HG02610 (cell line): Measurements from ENCODE around the gene WFIKKN1.

Experiments used
- ATAC-seq: cut with Tn5 transposase; IDR thresholded peaks from one replicate; pipeline ENCODE4 v1.9.1; 2021; ENCODE audit warnings: mild to moderate bottlenecking, moderate library complexity; ENCODE audit not compliant: unreplicated experiment

Gene WFIKKN1

DNA sequence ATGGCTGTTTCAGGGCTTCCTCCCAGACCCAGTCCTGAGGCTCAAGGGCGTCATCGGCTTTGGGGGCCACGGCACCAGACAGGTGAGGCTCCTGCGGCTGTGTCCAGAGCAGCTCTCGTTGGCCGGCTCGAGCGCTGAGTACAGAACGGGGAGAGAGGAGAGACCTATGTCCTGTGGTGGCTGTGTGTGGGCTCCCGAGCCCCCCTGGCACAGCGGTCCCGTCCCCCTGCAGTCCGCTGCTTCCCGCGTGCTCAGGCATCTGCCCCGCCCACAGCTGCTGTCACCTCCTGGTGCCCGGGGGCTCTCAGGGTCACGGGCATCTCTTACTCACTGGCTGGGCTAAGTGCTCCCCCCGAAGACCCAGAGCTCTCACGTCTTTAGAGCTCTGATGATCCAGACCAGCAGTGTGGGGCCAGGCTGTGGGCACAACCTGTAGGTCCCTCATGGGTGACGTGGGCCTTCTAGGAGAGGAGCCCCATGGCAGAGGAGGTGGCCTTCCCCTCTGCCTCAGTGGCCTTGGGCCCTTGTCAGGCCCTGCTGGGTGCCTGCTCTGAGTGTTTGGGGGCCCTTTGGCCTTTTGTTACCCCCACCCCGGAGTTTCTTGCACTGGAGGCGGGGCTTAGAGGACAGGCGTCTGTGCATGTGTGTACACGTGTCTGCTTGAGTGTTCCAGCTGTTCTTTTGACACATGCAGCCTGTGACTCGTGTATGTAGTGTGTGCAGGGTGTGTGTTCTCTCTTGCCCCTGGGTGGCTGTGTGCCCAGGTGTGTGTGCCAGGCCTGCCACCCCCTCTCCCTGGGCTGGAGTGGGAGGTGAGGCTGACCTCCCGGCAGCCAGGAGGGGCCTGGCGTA is 21.9 kb downstream of the WFIKKN1 start:
- ATAC-seq: no peak

- ATAC-seq: no peak
These were observed 23.2 kb downstream of the WFIKKN1 start for GRCh38 chr16:654034-654433.

DNA sequence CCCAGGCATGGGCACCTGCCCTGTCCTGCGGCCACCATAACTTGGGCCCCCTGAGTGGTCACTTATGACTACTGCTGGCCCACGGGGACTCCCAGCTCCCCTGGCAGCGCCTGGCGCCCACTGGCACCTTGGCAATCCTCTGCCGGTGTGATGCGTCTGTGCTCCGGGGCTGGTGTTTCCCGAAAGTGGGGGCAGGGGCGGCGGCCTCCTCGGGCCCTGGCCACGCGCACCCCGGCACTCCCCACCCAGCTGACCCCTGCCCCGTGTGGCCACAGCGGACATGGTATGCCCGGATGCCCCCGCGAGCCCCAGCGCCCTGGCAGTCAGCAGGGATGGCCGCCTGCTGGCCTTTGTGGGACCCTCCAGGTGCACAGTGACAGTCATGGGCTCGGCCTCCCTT is 26.7 kb downstream of the WFIKKN1 start:
- no peak for ATAC-seq

DNA sequence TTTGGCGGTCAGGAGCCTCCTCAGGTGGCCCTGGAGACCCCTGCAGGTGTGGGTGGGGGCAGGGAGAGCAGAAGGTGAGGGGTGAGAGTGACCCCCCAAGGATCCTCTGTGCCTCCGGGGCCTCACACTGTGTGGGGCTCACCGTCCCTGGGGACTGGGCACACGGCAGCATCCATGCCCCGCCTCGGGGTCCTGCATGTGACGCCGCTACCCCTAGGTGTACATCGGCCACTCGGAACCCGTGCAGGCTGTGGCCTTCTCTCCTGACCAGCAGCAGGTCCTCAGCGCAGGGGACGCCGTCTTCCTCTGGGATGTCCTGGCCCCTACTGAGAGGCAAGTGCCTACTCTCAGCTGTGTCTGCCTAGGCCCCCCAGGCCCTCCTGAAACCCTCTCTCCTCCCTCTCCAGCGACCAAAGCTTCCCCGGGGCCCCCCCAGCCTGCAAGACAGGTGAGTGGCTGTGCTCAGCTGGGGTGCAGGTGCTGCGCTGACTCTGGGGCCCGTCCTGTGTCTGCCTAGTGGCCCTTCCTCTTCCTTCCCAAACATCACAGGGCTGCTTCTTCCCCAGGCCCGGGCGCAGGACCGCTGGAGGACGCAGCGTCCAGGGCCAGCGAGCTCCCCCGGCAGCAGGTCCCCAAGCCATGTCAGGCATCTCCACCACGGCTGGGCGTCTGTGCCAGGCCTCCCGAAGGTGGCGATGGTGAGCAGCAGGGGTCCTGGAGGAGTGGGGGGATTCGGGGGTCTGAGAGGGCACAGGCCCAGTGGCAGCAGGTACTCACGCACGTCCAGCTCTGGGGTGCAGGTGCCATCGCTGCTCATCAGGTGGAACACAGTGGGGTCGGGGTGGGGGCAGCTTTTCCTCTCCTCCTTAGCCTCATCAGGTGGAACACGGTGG is 28.1 kb downstream of the WFIKKN1 start:
- ATAC-seq: no peak

GRCh38 chr16:659618-660017 is 28.8 kb downstream of the WFIKKN1 start:
- no peak for ATAC-seq

DNA sequence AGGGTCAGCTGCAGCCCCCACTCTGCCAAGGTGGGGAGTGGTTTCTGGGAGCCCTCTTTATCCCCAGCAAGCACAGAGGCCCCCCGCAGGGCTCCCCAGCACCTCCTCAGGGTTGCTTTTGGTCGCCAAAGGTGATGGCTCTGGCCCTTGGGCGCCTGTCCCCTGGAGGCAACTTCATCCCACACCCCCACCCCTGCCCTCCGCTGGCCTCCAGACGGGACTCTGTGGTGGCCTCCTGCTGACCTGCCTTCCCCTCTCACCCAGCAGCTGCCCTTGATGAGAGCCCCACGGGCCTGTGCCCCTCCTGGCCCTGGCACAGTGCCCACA is 29.3 kb downstream of the WFIKKN1 start:
- no peak for ATAC-seq

GRCh38 chr16:660459-661183 is 29.8 kb downstream of the WFIKKN1 start:
- ATAC-seq: no peak

DNA sequence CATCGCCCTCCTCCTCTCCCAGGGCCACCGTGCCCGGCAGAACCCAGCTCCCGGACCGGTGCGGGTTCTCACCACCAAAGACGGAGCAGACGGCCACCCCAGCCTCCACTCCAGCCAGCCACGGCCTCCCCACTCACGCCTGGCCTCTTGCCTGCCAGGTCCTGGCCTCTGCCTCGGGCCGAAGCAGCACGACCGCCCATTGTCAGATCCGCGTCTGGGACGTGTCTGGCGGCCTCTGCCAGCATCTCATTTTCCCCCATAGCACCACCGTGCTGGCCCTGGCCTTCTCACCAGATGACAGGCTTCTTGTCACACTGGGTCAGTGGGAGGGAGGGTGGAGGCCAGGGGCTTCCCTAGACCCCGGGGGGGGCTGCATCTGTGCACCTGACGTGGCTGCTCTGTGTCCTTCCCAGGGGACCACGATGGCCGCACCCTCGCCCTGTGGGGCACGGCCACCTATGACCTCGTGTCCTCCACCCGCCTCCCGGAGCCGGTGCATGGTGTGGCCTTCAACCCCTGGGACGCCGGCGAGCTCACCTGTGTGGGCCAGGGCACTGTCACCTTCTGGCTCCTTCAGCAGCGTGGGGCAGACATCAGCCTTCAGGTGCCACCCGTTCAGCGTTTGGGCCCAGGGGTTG is 30.5 kb downstream of the WFIKKN1 start:
- ATAC-seq: no peak

DNA sequence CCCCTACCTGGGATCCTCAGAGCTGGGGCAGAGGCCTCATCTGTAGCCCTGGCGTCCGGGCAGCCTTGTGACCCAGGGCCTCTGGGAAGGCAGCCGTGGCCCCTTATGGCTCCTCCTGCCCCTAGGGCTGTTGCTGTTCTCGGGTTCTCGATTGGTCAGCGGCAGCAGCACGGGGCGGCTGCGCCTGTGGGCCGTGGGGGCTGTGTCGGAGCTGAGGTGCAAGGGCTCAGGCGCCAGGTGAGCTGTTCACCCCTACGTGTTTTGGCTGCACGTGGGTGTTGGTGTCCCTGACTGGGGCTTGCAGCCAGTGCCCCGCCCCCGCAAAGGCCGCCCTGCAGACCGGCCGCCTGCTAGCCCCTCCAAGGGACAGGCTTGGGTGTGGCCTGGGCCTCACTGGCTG is 31.3 kb downstream of the WFIKKN1 start:
- ATAC-seq: no peak

DNA sequence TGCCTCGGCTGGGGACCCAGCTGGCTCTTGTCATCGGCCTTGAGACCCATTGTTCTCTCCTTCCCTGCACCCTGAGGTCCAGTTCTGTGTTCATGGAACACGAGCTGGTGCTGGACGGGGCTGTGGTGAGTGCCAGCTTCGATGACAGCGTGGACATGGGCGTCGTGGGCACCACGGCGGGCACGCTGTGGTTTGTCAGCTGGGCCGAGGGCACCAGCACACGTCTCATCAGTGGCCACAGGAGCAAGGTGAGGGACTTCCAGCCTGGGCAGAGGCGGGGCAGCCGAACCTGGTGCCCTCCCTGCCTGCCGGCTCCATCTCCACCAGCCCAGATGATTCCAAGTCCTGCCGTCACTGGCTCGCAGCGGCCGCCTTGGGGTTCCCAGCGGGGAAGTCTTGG is 31.8 kb downstream of the WFIKKN1 start:
- ATAC-seq: no peak

DNA sequence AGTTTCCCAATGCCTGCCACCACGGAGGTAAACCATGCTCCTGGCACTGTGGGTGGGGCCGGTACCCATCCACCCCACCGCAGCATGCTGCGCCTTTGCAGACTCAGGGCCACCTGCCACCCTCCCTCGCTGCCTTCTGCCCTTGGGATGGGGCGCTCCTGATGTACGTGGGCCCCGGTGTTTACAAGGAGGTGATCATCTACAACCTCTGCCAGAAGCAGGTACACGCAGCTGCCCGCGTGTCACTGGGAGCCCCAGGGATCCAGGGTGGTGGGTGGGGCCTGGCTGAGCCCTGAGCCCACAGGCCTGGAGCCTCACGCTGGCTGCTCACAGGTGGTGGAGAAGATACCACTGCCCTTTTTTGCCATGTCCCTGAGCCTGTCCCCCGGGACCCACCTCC is 35.8 kb downstream of the WFIKKN1 start:
- no peak for ATAC-seq

- ATAC-seq: no peak
These were observed 36.5 kb downstream of the WFIKKN1 start for GRCh38 chr16:667113-667779.

- peak; percentile 82 for ATAC-seq
These were observed 37.2 kb downstream of the WFIKKN1 start, which contains the start of gene RHOT2 for GRCh38 chr16:667780-668518. RHOT2 (plus strand) TSS chr16:668132; CDS start chr16:668200, 68 bp downstream.

- ATAC-seq: no peak
These were observed 37.9 kb downstream of the WFIKKN1 start for GRCh38 chr16:668519-669171.

GRCh38 chr16:669666-670065 is 38.9 kb downstream of the WFIKKN1 start:
- no peak for ATAC-seq

GRCh38 chr16:670485-671352 is 39.9 kb downstream of the WFIKKN1 start:
- ATAC-seq: no peak

DNA sequence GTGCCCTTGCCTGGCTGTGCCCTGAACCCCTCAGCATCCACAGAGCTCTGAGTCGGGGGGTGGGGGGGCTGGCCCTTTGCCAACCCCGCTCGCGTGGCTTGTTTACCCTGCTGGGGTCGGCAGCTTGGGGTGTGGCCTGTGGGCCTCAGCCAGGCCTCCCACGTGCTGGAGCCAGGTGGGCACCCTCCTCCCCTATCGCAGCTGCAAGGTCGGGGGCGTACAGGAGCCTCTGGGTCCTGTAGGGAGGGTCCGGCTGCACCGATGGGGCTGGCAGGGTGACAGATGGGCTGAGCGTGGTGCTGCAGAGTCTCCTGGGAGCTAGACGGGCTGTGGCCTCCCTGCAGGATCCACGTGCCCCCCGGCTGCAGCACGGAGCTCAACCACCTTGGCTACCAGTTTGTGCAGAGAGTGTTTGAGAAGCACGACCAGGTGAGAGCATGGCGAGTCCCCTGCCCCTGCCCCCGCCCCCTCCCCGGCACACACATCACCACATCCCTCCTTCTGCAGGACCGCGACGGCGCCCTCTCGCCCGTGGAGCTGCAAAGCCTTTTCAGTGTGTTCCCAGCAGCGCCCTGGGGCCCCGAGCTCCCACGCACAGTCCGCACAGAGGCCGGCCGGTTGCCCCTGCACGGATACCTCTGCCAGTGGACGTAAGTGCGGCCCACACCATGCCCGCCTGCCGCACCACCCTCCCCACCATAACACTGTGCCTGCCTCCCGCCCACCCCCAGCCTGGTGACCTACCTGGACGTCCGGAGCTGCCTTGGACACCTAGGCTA is 40.8 kb downstream of the WFIKKN1 start:
- ATAC-seq: no peak
